ENCODE results near the gene OR4K17.
"Not testable (repeated sequence)": the region's sequence is repeated elsewhere in the genome, so short reads cannot be mapped to it uniquely, and the experiment has no call there.

OR4K17 gene

GRCh38 chr14:20143911-20144310 is 33.4 kb downstream of the OR4K17 start:
- H3K27ac ChIP-seq (ENCODE audit: low read length): no peak overlapping the region
- peaks cover 5% of the 10 kb centered on the region for H3K27me3 ChIP-seq (ENCODE audit: insufficient read depth, low read length, poor library complexity)
- H4K20me1 ChIP-seq (ENCODE audit: insufficient read depth, low read length): no peaks in the 10 kb centered on the region
- H3K4me1 ChIP-seq (ENCODE audit: insufficient read depth, low read length): no peaks in the 10 kb centered on the region
- no peak for ATAC-seq (ENCODE audit: insufficient read depth, low read depth)
- no peak overlapping the region for H3K4me2 ChIP-seq (ENCODE audit: insufficient read depth, low read length)
- H3K79me2 ChIP-seq (ENCODE audit: insufficient read depth, low read length): no peaks in the 10 kb centered on the region
- TF ChIP-seq EZH2 (IDR thresholded peaks at IDR 0.05; ENCODE audit: borderline replicate concordance, low read depth, low read length, severe bottlenecking) (no peak), CTCF (IDR thresholded peaks at IDR 0.05; ENCODE audit: borderline replicate concordance, extremely low read depth, low read length, poor library complexity, severe bottlenecking) (no peak)
- no peak overlapping the region for H3K9ac ChIP-seq (ENCODE audit: low read depth, low read length)
- DNase-seq: no peak
- no peak overlapping the region for H3K4me3 ChIP-seq (ENCODE audit: low read depth in 1 of 2, low read length in 2 of 2)
- no peaks in the 10 kb centered on the region for H3K36me3 ChIP-seq (ENCODE audit: insufficient read depth, low read length)
- H3K9me3 ChIP-seq (ENCODE audit: insufficient read depth, low read length, severe bottlenecking): no peaks in the 10 kb centered on the region
- H2AFZ ChIP-seq (ENCODE audit: low read depth, low read length): no peak overlapping the region

- no peaks in the 10 kb centered on the region for H3K4me1 ChIP-seq (ENCODE audit: insufficient read depth, low read length)
- no peaks in the 10 kb centered on the region for H3K36me3 ChIP-seq (ENCODE audit: insufficient read depth, low read length)
- H2AFZ ChIP-seq (ENCODE audit: low read depth, low read length): no peak overlapping the region
- no peak overlapping the region for H3K27ac ChIP-seq (ENCODE audit: low read length)
- no peaks in the 10 kb centered on the region for H4K20me1 ChIP-seq (ENCODE audit: insufficient read depth, low read length)
- H3K4me2 ChIP-seq (ENCODE audit: insufficient read depth, low read length): no peak overlapping the region
- no peak for TF ChIP-seq CTCF (IDR thresholded peaks at IDR 0.05; ENCODE audit: borderline replicate concordance, extremely low read depth, low read length, poor library complexity, severe bottlenecking)
- no peak for TF ChIP-seq EZH2 (IDR thresholded peaks at IDR 0.05; ENCODE audit: borderline replicate concordance, low read depth, low read length, severe bottlenecking)
- ATAC-seq (ENCODE audit: insufficient read depth, low read depth): no peak
- H3K9me3 ChIP-seq (ENCODE audit: insufficient read depth, low read length, severe bottlenecking): no peaks in the 10 kb centered on the region
- no peaks in the 10 kb centered on the region for H3K79me2 ChIP-seq (ENCODE audit: insufficient read depth, low read length)
- DNase-seq: no peak
- peaks cover 5% of the 10 kb centered on the region for H3K27me3 ChIP-seq (ENCODE audit: insufficient read depth, low read length, poor library complexity)
- no peak overlapping the region for H3K9ac ChIP-seq (ENCODE audit: low read depth, low read length)
- H3K4me3 ChIP-seq (ENCODE audit: low read depth in 1 of 2, low read length in 2 of 2): no peak overlapping the region
These were observed 34.3 kb downstream of the OR4K17 start for GRCh38 chr14:20144820-20145219.

DNA sequence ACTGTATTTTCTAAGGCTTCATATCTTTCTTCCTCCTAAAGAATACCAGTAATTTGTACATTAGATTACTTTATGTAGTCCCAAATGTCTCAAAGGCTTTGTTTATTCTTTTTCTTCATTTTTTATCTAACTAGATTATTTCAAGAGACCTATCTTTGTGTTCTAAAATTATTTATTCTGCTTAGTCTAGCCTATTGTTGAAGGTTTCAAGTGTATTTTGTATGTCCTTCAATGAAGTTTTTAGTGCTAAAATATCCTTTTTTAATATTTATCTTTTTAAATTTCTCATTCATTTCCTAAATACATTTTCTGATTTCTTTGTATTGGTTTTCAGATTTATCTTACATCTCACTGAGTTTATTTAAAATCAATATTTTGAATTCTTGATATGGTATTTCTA is 53.9 kb downstream of the OR4K17 start:
- no peak for ATAC-seq (ENCODE audit: insufficient read depth, low read depth)
- H3K79me2 ChIP-seq (ENCODE audit: insufficient read depth, low read length): no peaks in the 10 kb centered on the region
- no peak overlapping the region for H3K27ac ChIP-seq (ENCODE audit: low read length)
- no peaks in the 10 kb centered on the region for H3K36me3 ChIP-seq (ENCODE audit: insufficient read depth, low read length)
- no peaks in the 10 kb centered on the region for H3K4me1 ChIP-seq (ENCODE audit: insufficient read depth, low read length)
- no peaks in the 10 kb centered on the region for H3K9me3 ChIP-seq (ENCODE audit: insufficient read depth, low read length, severe bottlenecking)
- no peak overlapping the region for H3K4me3 ChIP-seq (ENCODE audit: low read depth in 1 of 2, low read length in 2 of 2)
- no peak overlapping the region for H3K4me2 ChIP-seq (ENCODE audit: insufficient read depth, low read length)
- H3K27me3 ChIP-seq (ENCODE audit: insufficient read depth, low read length, poor library complexity): no peaks in the 10 kb centered on the region
- TF ChIP-seq EZH2 (IDR thresholded peaks at IDR 0.05; ENCODE audit: borderline replicate concordance, low read depth, low read length, severe bottlenecking): no peak
- TF ChIP-seq CTCF (IDR thresholded peaks at IDR 0.05; ENCODE audit: borderline replicate concordance, extremely low read depth, low read length, poor library complexity, severe bottlenecking): no peak
- no peak overlapping the region for H2AFZ ChIP-seq (ENCODE audit: low read depth, low read length)
- no peak for DNase-seq
- H4K20me1 ChIP-seq (ENCODE audit: insufficient read depth, low read length): no peaks in the 10 kb centered on the region
- H3K9ac ChIP-seq (ENCODE audit: low read depth, low read length): no peak overlapping the region

- Histone ChIP-seq H3K9me3 (ENCODE audit: insufficient read depth, low read length, severe bottlenecking) (no peaks in the 10 kb centered on the region), H3K4me3 (ENCODE audit: low read depth in 1 of 2, low read length in 2 of 2) (no peak overlapping the region), H2AFZ (ENCODE audit: low read depth, low read length) (no peak overlapping the region), H3K27me3 (ENCODE audit: insufficient read depth, low read length, poor library complexity) (no peaks in the 10 kb centered on the region), H4K20me1 (ENCODE audit: insufficient read depth, low read length) (no peaks in the 10 kb centered on the region), H3K79me2 (ENCODE audit: insufficient read depth, low read length) (no peaks in the 10 kb centered on the region), H3K27ac (ENCODE audit: low read length) (no peak overlapping the region), H3K4me2 (ENCODE audit: insufficient read depth, low read length) (no peak overlapping the region), H3K9ac (ENCODE audit: low read depth, low read length) (no peak overlapping the region), H3K4me1 (ENCODE audit: insufficient read depth, low read length) (no peaks in the 10 kb centered on the region), H3K36me3 (ENCODE audit: insufficient read depth, low read length) (no peaks in the 10 kb centered on the region)
- TF ChIP-seq EZH2 (IDR thresholded peaks at IDR 0.05; ENCODE audit: borderline replicate concordance, low read depth, low read length, severe bottlenecking) (no peak), CTCF (IDR thresholded peaks at IDR 0.05; ENCODE audit: borderline replicate concordance, extremely low read depth, low read length, poor library complexity, severe bottlenecking) (no peak)
- DNase-seq: no peak
- ATAC-seq (ENCODE audit: insufficient read depth, low read depth): no peak
These were observed 56.6 kb downstream of the OR4K17 start for GRCh38 chr14:20167091-20167490.

DNA sequence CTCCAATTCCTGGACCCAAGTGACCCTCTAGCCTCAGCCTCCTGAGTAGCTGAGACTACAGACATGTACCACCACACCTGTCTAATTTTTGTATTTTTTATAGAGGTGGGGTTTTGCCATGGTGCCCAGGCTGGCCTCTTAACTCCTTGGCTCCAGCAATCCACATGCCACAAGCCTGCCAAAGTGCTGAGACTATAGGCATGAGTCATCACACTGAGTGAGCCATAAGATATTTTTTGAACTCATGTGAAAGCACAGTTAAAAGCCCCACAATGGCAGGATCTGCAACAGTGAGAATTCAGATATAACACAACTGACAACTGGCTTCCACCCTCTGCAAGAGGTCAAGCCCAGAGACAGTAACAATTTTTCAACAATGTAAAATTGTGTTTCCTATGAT is 59.3 kb downstream of the OR4K17 start:
- H3K27me3 ChIP-seq (ENCODE audit: insufficient read depth, low read length, poor library complexity); H3K9ac ChIP-seq (ENCODE audit: low read depth, low read length); H3K79me2 ChIP-seq (ENCODE audit: insufficient read depth, low read length); H4K20me1 ChIP-seq (ENCODE audit: insufficient read depth, low read length); H3K9me3 ChIP-seq (ENCODE audit: insufficient read depth, low read length, severe bottlenecking); H3K4me3 ChIP-seq (ENCODE audit: low read depth in 1 of 2, low read length in 2 of 2); H3K36me3 ChIP-seq (ENCODE audit: insufficient read depth, low read length); H3K4me1 ChIP-seq (ENCODE audit: insufficient read depth, low read length); H2AFZ ChIP-seq (ENCODE audit: low read depth, low read length); ATAC-seq (ENCODE audit: insufficient read depth, low read depth); H3K27ac ChIP-seq (ENCODE audit: low read length); H3K4me2 ChIP-seq (ENCODE audit: insufficient read depth, low read length); DNase-seq: not testable (repeated sequence)
